Natural killer cell (primary cell): ENCODE measurements around the gene CITED4. TPM values are rescaled to one million over a fixed set of nuclear protein-coding genes. Genes with fewer than 3 reads are reported as not detected.

ENCODE experiments used
- ATAC-seq, 3 donors: fragments of 150-1000 bp in 2 of 3; fragments of 200-7000 bp in 1 of 3; cut with Tn5 transposase; 1 replicate in 1 of 3; 2 replicates in 2 of 3; pipeline ENCODE4 v1.10.0; 2021; ENCODE audit warnings: mild to moderate bottlenecking in 2 of 3, moderate library complexity in 2 of 3
- DNase-seq, 2 donors: peaks; one replicate each; pipeline versions ENCODE4 v3.0.0 to v3.0.0-alpha.2; 2013 to 2021; ENCODE audit warnings: mixed read lengths in 1 of 2
- H3K27ac ChIP-seq: one replicate; pipeline ENCODE4 v1.5.1; 2013; ENCODE audit warnings: mild to moderate bottlenecking, low read length
- H3K27me3 ChIP-seq: one replicate; pipeline ENCODE4 v1.6.1; 2013; ENCODE audit warnings: low read length; ENCODE audit not compliant: control insufficient read depth, insufficient read depth
- H3K36me3 ChIP-seq: one replicate; pipeline ENCODE4 v1.6.1; 2013; ENCODE audit warnings: low read length; ENCODE audit not compliant: control insufficient read depth, insufficient read depth
- H3K4me1 ChIP-seq: one replicate; pipeline ENCODE4 v1.6.1; 2013; ENCODE audit warnings: low read length; ENCODE audit not compliant: control insufficient read depth, insufficient read depth
- H3K4me3 ChIP-seq: one replicate; pipeline ENCODE4 v1.5.1; 2013; ENCODE audit warnings: low read length
- H3K9me3 ChIP-seq: one replicate; pipeline ENCODE4 v1.6.1; 2013; ENCODE audit warnings: low read length; ENCODE audit not compliant: control insufficient read depth, insufficient read depth
- H3K27ac Mint-ChIP-seq, 2 donors: one replicate each; pipeline ENCODE4 v1.8.0; 2022; ENCODE audit warnings: mild to moderate bottlenecking in 2 of 2, mixed read lengths in 2 of 2, moderate library complexity in 1 of 2
- H3K27me3 Mint-ChIP-seq, 2 donors: one replicate each; pipeline ENCODE4 v1.8.0; 2022; ENCODE audit warnings: low read depth in 2 of 2, mixed read lengths in 2 of 2
- H3K36me3 Mint-ChIP-seq: one replicate; pipeline ENCODE4 v1.8.0; 2022; ENCODE audit warnings: mixed read lengths
- H3K4me1 Mint-ChIP-seq, 2 donors: one replicate each; pipeline ENCODE4 v1.8.0; 2022; ENCODE audit warnings: mixed read lengths in 2 of 2
- H3K4me3 Mint-ChIP-seq: one replicate; pipeline ENCODE4 v1.8.0; 2022; ENCODE audit warnings: mild to moderate bottlenecking, moderate library complexity, mixed read lengths
- H3K9me3 Mint-ChIP-seq, 2 donors: one replicate each; pipeline ENCODE4 v1.8.0; 2022; ENCODE audit warnings: mixed read lengths in 2 of 2
- WGBS: methylation state at CpG from one replicate; pipeline ENCODE4 v1.1.7; 2013; ENCODE audit warnings: missing lambda C conversion rate; ENCODE audit not compliant: insufficient coverage; 5-methylcytosine and 5-hydroxymethylcytosine counted together
- intact Hi-C: fragments of 100-400 bp; cut with micrococcal nuclease; formaldehyde crosslinking; loops from one replicate; pipeline ENCODE4 v1.14.2; 2022
- total RNA-seq, 4 donors: library from RNA; stranded (reverse); fragments of 120-200 nt in 1 of 4; gene quantifications; one replicate each; pipeline versions ENCODE4 v1.2.3 to v1.2.4, GENCODE V29; 2013 to 2022
- TF ChIP-seq, protein P1 (sequence below): fragments of 200-600 bp; IDR thresholded peaks from one replicate; pipeline ENCODE4 v1.8.0; 2022; ENCODE audit warnings: antibody characterized with exemption

CITED4 gene
- total RNA-seq, 3 donors from 2014 or later (not counting 1 experiment from before 2014, with no cell fraction given): 3.5 to 7.7 (median 4.9) TPM

DNA sequence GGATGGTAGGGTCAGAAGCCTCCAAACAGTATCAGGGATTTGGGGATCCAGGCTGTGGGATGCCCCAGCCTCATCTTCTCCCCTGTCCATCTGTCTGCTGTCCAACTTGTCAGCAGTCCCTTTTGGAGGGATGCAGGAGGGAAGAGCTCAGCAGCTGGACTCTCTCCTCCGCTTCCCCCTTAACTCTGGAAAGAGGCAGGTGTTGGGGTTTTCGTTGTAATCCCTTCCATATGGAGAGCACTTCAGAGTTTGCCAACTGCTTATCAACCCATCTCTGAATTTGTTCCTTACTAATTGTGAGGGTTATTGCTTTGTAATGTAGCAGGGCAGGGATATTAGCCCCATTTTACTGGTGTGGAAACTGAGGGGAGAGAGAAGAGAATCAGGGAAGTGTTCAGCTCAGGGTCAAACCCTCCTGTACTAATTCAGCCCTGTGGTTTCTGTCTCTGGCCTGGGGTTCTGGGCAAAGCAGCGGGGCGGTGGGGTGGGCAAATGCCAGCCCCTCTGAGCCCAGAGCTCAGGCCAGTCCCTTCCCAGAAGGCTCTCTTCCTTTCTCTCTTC is 3.2 kb downstream of the CITED4 start:
- TF ChIP-seq, protein P1, sequence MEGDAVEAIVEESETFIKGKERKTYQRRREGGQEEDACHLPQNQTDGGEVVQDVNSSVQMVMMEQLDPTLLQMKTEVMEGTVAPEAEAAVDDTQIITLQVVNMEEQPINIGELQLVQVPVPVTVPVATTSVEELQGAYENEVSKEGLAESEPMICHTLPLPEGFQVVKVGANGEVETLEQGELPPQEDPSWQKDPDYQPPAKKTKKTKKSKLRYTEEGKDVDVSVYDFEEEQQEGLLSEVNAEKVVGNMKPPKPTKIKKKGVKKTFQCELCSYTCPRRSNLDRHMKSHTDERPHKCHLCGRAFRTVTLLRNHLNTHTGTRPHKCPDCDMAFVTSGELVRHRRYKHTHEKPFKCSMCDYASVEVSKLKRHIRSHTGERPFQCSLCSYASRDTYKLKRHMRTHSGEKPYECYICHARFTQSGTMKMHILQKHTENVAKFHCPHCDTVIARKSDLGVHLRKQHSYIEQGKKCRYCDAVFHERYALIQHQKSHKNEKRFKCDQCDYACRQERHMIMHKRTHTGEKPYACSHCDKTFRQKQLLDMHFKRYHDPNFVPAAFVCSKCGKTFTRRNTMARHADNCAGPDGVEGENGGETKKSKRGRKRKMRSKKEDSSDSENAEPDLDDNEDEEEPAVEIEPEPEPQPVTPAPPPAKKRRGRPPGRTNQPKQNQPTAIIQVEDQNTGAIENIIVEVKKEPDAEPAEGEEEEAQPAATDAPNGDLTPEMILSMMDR: no peak
- WGBS: 92% methylated on average over 3 of the region's 4 CpGs
- Histone ChIP-seq H3K4me3 (no peak overlapping the region), H3K27me3 (no peaks in the 10 kb centered on the region), H3K9me3 (no peaks in the 10 kb centered on the region), H3K36me3 (no peaks in the 10 kb centered on the region), H3K4me1 (peaks cover 15% of the 10 kb centered on the region), H3K27ac (no peak overlapping the region)
- H3K27ac Mint-ChIP-seq: no peak overlapping the region
- peaks cover 23 to 28% of the 10 kb centered on the region in 2 donors for H3K27me3 Mint-ChIP-seq
- ATAC-seq (no peak), DNase-seq (no peak)
- intact Hi-C loops: no loop called here
- no peaks in the 10 kb centered on the region for H3K9me3 Mint-ChIP-seq
- H3K4me3 Mint-ChIP-seq: no peak overlapping the region
- no peaks in the 10 kb centered on the region for H3K36me3 Mint-ChIP-seq
- H3K4me1 Mint-ChIP-seq: peaks cover 7 to 14% of the 10 kb centered on the region in 2 donors

DNA sequence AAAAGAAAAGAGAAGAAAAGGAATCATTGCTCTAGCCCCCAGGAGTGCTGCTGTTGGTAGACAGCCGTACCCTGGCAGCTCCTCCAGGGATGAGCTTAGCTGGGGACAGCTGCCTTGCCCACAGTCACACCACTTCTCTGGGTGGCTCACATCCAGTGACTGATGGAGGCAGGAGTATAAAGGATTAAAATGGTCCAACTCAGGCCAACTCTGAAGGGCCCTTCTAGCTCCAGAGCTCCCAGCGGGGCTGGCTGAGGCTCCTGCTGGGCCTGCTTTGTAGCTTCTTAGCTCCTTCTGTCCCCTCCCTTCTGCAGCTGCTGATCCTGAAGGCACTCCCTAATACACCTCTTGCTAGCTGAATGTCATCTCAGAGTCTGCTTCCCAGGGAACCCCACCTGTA is 4.4 kb downstream of the CITED4 start:
- peaks cover 4 to 12% of the 10 kb centered on the region in 2 donors for H3K4me1 Mint-ChIP-seq
- 88% methylated on average over 2 of the region's 2 CpGs for WGBS
- H3K27ac Mint-ChIP-seq: no peak overlapping the region
- intact Hi-C loops: no loop called here
- no peaks in the 10 kb centered on the region for H3K36me3 Mint-ChIP-seq
- DNase-seq: no peak
- H3K4me3 ChIP-seq: no peak overlapping the region
- no peaks in the 10 kb centered on the region for H3K9me3 Mint-ChIP-seq
- no peak overlapping the region for H3K27ac ChIP-seq
- peaks cover 12% of the 10 kb centered on the region for H3K4me1 ChIP-seq
- peaks cover 23 to 31% of the 10 kb centered on the region in 2 donors for H3K27me3 Mint-ChIP-seq
- no peaks in the 10 kb centered on the region for H3K27me3 ChIP-seq
- no peaks in the 10 kb centered on the region for H3K36me3 ChIP-seq
- H3K9me3 ChIP-seq: no peaks in the 10 kb centered on the region
- H3K4me3 Mint-ChIP-seq: no peak overlapping the region
- TF ChIP-seq, protein P1: no peak
- no peak for ATAC-seq

DNA sequence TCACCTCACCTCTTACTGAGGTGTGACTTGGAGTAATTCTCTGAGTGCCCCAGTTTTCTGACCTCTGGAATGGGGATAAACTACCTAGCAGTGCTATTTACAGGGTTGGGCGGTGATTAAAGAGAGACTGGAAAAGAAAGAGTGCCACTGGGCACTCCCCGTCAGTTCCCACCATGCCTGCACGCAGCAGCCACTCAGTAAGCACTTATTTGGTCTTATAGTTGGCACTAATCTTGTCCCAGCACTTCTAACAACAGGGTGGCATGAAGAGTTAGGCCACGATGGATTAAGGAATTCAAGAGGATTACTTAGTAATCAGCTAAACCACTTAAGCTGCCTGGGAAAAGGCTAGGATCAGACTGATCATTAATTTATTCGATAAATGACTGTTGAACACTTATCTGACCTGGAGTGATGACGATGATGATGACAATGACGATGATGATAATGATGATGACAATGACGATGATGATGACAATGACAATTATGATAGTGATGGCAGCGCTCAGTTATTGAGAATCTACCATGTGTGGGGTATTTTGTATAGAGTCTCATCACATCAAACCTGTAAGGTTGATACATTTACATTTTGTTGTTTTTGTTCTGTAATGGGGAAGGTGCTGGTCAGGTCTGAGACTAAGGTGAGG is 5.4 kb downstream of the CITED4 start:
- no peaks in the 10 kb centered on the region for H3K9me3 Mint-ChIP-seq
- H3K4me3 Mint-ChIP-seq: no peak overlapping the region
- TF ChIP-seq, protein P1: no peak
- peaks cover 0 to 6% of the 10 kb centered on the region in 2 donors for H3K4me1 Mint-ChIP-seq
- 93% methylated on average over 9 of the region's 9 CpGs for WGBS
- DNase-seq: no peak
- Histone ChIP-seq H3K9me3 (no peaks in the 10 kb centered on the region), H3K27me3 (no peaks in the 10 kb centered on the region), H3K36me3 (no peaks in the 10 kb centered on the region), H3K4me1 (peaks cover 9% of the 10 kb centered on the region), H3K27ac (no peak overlapping the region), H3K4me3 (no peak overlapping the region)
- H3K36me3 Mint-ChIP-seq: no peaks in the 10 kb centered on the region
- intact Hi-C loops: no loop called here
- H3K27me3 Mint-ChIP-seq: peaks cover 23 to 31% of the 10 kb centered on the region in 2 donors
- no peak for ATAC-seq
- H3K27ac Mint-ChIP-seq: no peak overlapping the region
